KOPT-K1 (cell line): Measurements from ENCODE around the gene BRDT.

Experiments used
- H3K27ac ChIP-seq: fragments of 200-600 bp; sonication (generic); 2 replicates; pipeline ENCODE4 v1.5.1; 2016; ENCODE audit warnings: antibody characterized with exemption, mild to moderate bottlenecking, low read depth, low read length; ENCODE audit not compliant: poor library complexity, severe bottlenecking
- H3K36me3 ChIP-seq: fragments of 200-600 bp; sonication (generic); 2 replicates; pipeline ENCODE4 v1.5.1; 2017; ENCODE audit warnings: antibody characterized with exemption, mild to moderate bottlenecking, low read length, moderate library complexity; ENCODE audit not compliant: insufficient read depth
- H3K9me3 ChIP-seq: fragments of 200-600 bp; sonication (generic); 2 replicates; pipeline ENCODE4 v1.5.1; 2017; ENCODE audit warnings: antibody characterized with exemption, low read length, mild to moderate bottlenecking; ENCODE audit not compliant: insufficient read depth, poor library complexity, severe bottlenecking

Gene BRDT

DNA sequence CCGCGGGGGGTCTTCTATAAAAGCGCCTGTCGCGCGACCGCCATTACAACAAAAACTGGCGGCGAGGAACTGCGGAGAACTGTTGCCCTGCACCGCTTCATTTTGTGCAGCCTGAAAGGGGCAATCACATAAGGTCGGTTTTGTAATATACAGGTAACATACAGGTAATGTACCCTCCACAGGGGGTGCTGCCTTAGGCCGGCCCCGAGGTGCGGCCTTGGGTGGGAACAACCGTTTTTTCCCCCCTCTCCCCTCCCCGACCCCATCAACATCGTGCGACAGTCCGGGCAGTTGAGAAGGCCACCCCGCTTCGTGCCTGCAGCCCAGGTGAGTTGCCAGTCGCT is at the start of gene BRDT:
BRDT (plus strand) TSS at position 46 of the 344 bp plus-strand sequence. CDS start 13,354 bp downstream, outside the sequence.
- Histone ChIP-seq H3K36me3 (no peaks in the 10 kb centered on the region), H3K9me3 (peaks cover 6% of the 10 kb centered on the region), H3K27ac (peak within 1 kb of the TSS; percentile 1)

DNA sequence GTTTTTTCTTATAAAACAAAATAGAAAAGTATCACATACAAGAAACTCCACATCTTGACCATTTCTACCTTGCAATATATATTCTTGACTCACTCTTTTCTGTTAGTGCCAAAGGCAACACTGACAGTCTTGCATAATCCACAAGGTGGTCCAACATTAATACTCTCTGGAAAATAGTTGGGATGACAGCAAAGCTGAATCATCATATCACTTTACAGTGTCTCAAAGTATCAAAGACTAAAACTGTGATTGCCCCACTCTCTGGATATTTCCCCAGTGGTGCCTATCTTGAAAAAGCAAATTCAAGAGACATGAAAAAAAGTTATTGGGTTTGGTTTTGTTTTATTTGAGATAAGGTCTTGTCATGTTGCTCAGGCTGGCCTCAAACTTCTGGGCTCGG is 48.6 kb upstream of the BRDT start:
- H3K36me3 ChIP-seq: no peaks in the 10 kb centered on the region
- no peak overlapping the region for H3K27ac ChIP-seq
- no peaks in the 10 kb centered on the region for H3K9me3 ChIP-seq

DNA sequence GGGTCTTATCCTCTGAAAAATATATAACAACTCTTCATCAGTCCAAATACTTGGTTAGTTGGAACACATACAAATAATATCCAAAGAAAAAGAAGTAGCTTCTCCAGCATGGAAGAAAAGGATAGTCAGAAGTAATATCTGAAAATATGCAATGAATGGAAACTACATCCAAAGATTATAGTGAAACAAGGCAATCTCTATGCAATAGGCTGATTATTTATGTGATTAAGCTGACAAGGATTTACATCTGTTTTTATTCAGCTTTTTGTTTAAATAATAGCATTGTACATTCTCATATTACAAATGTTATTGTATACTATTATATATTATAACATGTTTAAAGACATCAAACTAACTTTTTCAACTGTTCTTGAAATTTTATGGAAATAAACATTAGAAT is 48.0 kb upstream of the BRDT start:
- H3K9me3 ChIP-seq: no peaks in the 10 kb centered on the region
- H3K27ac ChIP-seq: no peak overlapping the region
- no peaks in the 10 kb centered on the region for H3K36me3 ChIP-seq

GRCh38 chr1:91912266-91912665 is 36.9 kb upstream of the BRDT start:
- no peaks in the 10 kb centered on the region for H3K9me3 ChIP-seq
- H3K36me3 ChIP-seq: no peaks in the 10 kb centered on the region
- H3K27ac ChIP-seq: no peak overlapping the region

DNA sequence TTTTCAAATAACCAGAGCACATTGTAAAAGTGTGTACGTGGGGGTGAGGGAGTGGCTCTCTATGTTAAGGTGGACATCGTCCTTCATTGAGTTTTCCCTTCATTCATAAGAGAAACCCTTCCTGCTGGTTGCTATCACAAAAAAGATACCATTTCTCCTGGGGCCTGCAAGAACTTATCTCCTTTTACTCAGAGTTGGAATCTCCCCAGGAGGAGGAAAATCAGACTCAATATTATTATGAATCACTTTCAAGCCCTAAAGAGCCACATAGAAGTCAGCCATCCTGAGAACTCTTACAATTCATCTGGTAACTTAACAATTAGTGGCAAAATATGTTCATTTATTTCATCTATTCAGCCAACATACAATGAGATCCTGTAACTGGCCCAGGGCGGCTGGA is 36.2 kb upstream of the BRDT start:
- H3K36me3 ChIP-seq: no peaks in the 10 kb centered on the region
- H3K27ac ChIP-seq: no peak overlapping the region
- no peaks in the 10 kb centered on the region for H3K9me3 ChIP-seq

- Histone ChIP-seq H3K36me3 (no peaks in the 10 kb centered on the region), H3K27ac (no peak overlapping the region)
Measured at GRCh38 chr1:91916046-91916445, 33.2 kb upstream of the BRDT start.

GRCh38 chr1:91916811-91917460 is 32.3 kb upstream of the BRDT start:
- no peak overlapping the region for H3K27ac ChIP-seq
- H3K36me3 ChIP-seq: no peaks in the 10 kb centered on the region
- H3K9me3 ChIP-seq: no peaks in the 10 kb centered on the region

More at GRCh38 chr1:91916046-91916445, 33.2 kb upstream of the BRDT start:
- no peaks in the 10 kb centered on the region for H3K9me3 ChIP-seq

GRCh38 chr1:91919962-91920361 is 29.2 kb upstream of the BRDT start:
- H3K9me3 ChIP-seq: no peaks in the 10 kb centered on the region

GRCh38 chr1:91924146-91924545 is 25.1 kb upstream of the BRDT start:
- Histone ChIP-seq H3K27ac (no peak overlapping the region), H3K36me3 (no peaks in the 10 kb centered on the region), H3K9me3 (no peaks in the 10 kb centered on the region)

More at GRCh38 chr1:91919962-91920361, 29.2 kb upstream of the BRDT start:
- no peaks in the 10 kb centered on the region for H3K36me3 ChIP-seq
- no peak overlapping the region for H3K27ac ChIP-seq

DNA sequence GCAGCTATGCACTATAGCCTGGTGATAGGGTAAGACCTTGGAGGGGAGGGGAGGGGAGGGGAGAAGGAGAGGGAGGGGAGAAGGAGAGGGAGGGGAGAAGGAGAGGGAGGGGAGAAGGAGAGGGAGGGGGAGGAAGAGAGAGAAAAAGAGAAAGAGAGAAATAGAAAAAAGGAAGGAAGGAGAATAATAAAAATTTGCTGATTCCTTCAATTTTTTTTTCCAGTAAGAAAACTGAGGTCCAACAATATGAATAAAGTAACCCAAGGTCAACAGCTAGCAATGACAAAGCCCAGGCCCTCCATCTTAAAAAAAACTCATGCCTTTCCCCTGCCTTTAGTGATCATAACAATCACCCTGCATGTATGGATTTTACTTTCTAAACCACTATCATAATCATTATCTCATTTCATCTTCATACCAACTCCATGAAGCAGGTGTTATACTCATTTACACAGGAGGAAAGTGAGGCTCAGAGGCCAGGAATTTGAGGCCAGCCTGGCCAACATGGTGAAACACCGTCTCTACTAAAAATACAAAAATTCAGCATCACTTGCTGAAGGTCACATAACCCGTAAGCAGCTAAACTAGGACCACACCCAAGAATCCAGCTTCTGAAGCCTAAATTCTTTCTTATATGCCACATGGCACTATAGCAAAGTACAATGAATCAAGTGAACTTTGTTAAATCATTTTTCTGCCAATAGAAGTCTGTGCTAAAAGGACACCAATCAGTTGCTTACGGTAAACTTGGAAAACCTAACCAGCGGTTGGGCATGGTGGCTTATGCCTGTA is 23.4 kb upstream of the BRDT start:
- Histone ChIP-seq H3K27ac (no peak overlapping the region), H3K9me3 (no peaks in the 10 kb centered on the region), H3K36me3 (no peaks in the 10 kb centered on the region)

- H3K36me3 ChIP-seq: no peaks in the 10 kb centered on the region
- H3K9me3 ChIP-seq: no peaks in the 10 kb centered on the region
- no peak overlapping the region for H3K27ac ChIP-seq
Measured at GRCh38 chr1:91928026-91928425, 21.2 kb upstream of the BRDT start.

DNA sequence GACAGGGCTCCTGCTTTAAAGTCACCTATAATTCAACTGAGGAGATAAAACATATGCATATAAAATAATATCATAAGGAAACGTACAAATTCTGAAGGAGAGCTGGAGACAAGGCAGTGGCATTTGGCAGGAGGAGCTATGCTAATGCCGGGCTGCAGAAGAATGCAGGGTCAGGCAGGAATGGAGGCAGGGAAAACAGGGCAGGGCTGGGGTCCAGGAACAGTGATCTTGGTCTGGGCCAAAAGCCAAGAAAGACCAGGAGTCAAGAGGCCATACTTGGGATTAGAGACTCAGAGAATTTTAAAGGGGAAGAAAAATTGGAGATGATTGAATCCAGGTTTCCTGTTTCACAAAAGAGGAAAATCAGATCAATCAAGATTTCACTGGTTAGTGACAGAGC is 20.0 kb upstream of the BRDT start:
- Histone ChIP-seq H3K27ac (no peak overlapping the region), H3K36me3 (no peaks in the 10 kb centered on the region), H3K9me3 (no peaks in the 10 kb centered on the region)

DNA sequence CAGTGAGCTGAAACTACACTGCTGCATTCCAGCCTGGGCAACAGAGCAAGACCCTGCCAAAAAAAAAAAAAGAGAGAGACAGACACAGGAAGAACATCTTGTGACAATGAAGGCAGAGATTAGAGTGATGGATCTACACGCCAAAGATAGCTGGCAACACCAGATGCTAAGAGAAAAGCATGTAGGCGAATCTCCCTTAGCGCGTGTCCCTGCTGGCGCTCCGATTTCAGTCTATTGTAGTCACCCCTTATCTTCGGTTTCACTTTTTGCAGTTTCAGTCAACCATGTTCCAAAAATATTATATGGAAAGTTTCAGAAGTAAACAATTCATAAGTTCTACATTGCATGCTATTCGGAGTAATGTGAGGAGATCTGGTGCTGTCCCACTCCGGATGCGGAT is 11.6 kb upstream of the BRDT start:
- no peak overlapping the region for H3K27ac ChIP-seq
- H3K36me3 ChIP-seq: no peaks in the 10 kb centered on the region
- no peaks in the 10 kb centered on the region for H3K9me3 ChIP-seq

DNA sequence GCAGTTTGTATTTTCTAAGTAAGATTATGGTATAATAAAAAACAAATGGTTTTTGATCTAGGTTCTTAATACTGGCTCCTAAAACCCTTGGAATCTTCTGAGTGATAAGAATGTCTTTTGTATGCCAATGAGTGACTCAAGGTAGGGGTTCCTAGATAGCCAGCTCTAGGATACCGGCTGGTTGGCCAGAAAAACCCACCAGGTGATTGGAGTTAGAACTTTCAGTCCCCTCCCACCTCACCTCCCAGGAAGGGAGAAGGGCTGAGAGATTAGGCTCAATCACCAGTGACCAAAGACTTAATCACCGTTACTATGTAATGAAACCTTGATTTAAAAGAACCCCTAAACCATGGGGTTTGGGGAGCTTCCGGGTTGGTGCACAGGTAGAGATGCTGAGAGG is 8.7 kb upstream of the BRDT start:
- H3K9me3 ChIP-seq: no peaks in the 10 kb centered on the region
- no peaks in the 10 kb centered on the region for H3K36me3 ChIP-seq
- H3K27ac ChIP-seq: no peak overlapping the region

GRCh38 chr1:91944087-91944486 is 5.1 kb upstream of the BRDT start:
- H3K27ac ChIP-seq: no peak overlapping the region

GRCh38 chr1:91948097-91948496 is 1.1 kb upstream of the BRDT start:
- Histone ChIP-seq H3K9me3 (peaks cover 6% of the 10 kb centered on the region), H3K27ac (peak overlapping the region; percentile 1), H3K36me3 (no peaks in the 10 kb centered on the region)

More at GRCh38 chr1:91944087-91944486, 5.1 kb upstream of the BRDT start:
- H3K36me3 ChIP-seq: no peaks in the 10 kb centered on the region
- H3K9me3 ChIP-seq: peaks cover under 1% of the 10 kb centered on the region
